Hematopoietic multipotent progenitor cell treated with erythropoietin and hydrocortisone succinate and interleukin-3 and kit ligand, for 6 days (in vitro differentiated cells): ENCODE data around the gene TMEM176B.

Experiments used
- DNase-seq: peaks from one replicate; pipeline ENCODE4 v3.0.0-alpha.2; 2015

Gene TMEM176B

DNA sequence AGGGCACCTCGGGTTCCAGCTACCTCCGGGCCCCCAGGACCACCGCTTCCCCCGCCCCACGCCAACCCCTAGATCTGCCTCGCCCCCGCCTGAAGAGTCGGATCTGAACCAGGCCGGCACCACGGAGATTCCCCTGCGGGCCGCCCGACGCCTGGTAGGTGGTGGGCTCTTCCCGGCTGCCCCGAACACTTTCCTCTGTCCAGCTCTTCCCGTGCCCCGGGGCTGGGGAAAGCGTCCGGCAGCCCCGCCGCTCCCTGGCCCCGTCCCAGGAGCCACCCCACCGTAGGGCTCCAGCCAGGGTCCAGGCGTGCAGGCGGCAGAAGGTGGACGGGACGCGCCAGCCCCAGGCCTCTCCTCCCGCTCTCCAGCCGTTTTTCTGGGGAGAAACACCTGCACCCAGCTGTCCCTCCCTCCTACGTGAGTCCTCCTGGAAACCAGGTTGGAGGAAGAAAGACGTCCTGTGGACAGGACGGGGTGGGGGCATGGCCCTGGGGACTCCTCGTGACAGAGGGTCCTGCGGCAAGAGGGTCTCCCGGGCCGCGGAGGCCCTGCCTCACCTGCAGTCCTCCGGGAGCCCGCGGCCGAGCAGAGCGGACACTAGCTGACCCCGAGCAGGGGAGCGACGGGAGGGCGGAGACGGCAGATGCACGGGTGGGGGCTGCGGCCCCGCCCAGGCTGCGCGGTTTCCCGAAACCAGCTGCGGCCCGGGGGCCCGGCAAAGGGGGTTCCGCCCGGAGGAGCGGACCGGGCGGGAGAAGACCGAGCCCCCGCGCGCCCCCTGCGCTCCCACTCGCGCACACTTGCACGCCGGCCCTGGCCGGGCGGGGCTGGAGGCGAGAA lies at the start of gene TMEM176B:
Gene TMEM176B, minus strand, starts transcription at position 624 of the 840 bp plus-strand sequence. CDS start 3,795 bp downstream, outside the sequence.
- DNase-seq, result no peak

GRCh38 chr7:150849204-150849775 lies 49.1 kb upstream of the TMEM176B start:
- no peak for DNase-seq

DNA sequence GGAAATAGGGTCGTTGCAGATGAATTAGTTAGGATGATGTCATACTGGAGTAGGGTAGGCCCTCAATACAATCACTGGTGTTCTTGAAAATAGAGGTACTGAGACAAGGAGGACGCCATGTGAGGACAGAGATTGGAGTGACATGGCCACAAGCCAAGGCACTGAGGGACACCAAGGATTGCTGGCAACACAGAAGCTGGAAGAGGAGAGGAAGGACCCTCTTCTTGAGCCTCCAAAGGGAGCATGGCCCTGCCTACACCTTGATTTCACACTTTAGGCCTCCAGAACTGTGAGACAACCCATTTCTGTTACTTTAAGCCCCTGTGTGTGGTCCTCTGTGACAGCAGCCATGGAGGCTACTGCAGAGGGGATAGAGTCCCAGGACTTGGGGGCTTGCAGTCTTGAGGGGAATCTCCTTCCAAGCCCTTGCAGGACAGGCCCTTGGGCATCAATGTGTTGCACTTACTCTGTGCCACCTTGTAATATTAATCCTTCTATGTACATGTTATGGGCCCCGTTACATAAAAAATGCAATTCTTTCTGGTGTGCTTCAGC lies 48.5 kb upstream of the TMEM176B start:
- DNase-seq, result no peak

DNA sequence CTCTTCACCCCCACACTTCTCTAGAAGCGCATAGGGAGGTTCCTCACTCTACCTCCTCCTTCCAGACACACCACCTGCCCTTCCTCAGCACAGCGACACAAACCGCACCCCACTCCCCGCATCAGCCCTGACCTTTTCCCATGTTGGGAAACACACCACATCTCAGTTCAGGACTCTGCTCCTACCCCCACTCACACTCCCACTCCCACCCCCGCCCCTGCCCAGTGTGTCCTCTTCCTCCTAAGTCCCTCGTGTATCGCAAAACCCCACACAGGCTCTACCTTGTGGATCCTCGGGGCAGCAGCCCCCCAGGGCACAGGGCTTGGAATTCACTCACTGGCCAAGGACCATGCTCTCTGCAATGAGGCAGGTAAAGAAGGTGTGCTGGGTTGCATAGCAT lies 47.9 kb upstream of the TMEM176B start:
- DNase-seq, result no peak

DNA sequence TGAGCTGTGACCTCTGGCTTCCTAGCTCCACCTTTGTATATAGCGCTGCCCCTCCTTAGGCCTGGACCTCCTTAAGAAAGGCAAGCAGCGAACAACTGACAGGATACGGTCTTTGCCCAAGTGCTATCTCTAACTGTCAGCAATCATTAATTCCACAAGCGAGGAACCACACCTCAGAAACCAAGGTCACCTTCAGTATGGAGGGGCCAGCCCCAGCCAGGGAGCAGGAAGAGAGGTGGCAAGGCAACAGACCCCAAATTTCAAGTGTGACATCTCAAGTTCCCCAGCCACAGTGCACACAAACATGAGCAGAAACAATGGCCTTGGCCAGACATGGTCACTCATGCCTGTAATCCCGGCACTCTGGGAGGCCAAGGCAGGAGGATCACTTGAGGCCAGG lies 47.4 kb upstream of the TMEM176B start:
- no peak for DNase-seq

GRCh38 chr7:150846291-150847115 lies 46.3 kb upstream of the TMEM176B start:
- no peak for DNase-seq

DNA sequence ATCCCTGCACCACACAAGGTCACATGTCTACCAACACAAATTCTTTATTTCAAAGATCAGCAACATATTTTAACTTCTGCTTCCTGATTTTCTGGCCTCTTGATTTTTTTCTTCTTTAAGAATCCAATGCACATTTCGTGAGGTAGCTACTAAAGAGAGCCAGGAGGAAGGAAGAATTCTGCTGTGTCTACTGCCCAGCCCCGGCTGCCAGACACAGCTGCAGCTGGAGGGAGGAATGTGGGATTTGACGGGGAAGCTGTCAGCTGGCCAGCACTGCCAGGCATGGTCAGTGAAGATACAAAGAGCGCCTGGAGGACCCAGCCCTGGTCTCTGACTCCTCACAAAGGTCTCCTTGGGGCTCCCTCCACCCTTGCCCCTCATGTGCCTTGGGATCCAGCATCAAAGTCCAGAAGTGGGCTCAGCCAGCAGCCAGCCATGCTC lies 45.3 kb upstream of the TMEM176B start:
- no peak for DNase-seq

GRCh38 chr7:150842716-150843115 lies 42.6 kb upstream of the TMEM176B start:
- DNase-seq, result no peak

DNA sequence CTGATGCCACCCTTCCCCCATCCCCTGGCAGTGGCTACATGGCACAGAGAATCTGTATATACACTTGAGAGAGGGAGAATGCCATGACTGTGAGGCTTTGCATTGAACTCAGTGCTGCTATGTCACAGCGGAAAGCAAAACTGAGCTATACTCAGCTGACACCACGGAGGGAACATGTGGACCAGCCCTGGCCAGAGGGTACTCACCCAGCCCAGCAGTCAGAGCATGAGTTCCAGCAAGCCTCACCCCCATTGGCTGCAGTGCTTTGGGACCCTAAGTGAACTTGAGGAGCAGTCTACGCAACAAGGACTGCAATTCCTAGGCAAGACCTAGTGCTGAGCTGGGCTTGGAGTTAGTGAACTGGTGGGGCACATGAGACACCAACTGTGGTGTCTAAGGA lies 41.9 kb upstream of the TMEM176B start:
- DNase-seq, result no peak

GRCh38 chr7:150838965-150839650 lies 38.9 kb upstream of the TMEM176B start:
- no peak for DNase-seq

- no peak for DNase-seq
Observed at GRCh38 chr7:150835702-150836280, 35.6 kb upstream of the TMEM176B start.

GRCh38 chr7:150835019-150835418 lies 34.9 kb upstream of the TMEM176B start:
- no peak for DNase-seq

- DNase-seq, result no peak
Observed at GRCh38 chr7:150831851-150832250, 31.7 kb upstream of the TMEM176B start.

DNA sequence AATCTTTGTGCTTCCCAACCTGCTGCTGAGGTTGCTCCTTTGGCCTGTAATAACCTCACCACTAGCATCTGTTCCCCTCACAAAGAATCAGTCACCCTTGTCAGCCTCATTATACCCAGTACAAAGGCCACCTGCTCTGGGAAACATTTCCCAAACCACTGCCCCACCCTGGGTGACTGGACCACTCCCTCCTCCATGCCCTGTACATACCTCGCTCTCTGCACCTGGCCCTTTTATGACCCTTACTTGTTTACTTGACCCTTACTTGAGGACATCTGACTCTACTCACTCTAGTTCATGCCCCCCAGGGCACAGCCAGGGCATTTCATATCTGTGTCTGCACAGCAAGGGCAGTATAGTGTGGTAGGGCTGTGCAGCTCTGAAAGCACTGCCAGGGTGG lies 30.8 kb upstream of the TMEM176B start:
- DNase-seq, result no peak

- no peak for DNase-seq
Observed at GRCh38 chr7:150829426-150829825, 29.3 kb upstream of the TMEM176B start.

- DNase-seq, result no peak
Observed at GRCh38 chr7:150828384-150828783, 28.2 kb upstream of the TMEM176B start.

DNA sequence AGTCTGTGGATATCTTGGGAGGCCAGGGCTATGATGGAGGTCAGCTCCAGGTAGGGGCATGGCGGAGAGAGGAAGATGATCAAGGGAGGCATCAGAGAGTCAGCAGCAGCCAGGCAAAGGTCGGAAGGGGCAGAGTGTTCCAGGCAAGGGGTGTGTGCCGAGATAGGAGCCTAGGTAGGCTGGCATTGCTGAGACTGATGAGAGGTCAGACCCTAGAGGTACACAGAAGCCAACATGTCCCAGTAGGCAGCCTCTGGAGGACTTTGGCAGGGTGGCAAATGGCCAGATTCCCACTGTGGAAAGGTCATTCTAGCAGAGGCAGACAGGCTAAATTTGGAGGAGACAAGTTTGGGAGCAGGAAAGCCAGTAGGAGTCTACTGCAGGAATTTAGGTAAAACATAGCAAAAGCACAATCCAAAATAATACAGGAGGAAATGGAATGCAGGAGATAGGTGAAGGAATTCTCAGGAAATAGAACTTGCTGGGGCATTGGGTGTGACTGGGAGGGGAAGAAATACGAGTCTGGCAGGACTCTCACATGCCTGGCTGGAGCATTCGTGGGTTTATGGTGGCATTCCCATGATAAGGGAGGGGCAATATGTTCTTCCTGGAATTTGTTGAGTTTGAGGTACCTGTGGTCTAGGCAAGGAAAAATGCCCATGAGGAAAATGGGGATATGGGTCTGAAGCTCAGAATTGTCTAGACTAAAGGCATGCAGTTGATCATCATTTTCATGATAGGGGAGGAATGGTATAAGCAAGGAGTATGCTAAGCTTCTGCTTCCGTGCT lies 26.1 kb upstream of the TMEM176B start:
- no peak for DNase-seq

GRCh38 chr7:150824379-150825177 lies 24.4 kb upstream of the TMEM176B start:
- DNase-seq, result no peak

DNA sequence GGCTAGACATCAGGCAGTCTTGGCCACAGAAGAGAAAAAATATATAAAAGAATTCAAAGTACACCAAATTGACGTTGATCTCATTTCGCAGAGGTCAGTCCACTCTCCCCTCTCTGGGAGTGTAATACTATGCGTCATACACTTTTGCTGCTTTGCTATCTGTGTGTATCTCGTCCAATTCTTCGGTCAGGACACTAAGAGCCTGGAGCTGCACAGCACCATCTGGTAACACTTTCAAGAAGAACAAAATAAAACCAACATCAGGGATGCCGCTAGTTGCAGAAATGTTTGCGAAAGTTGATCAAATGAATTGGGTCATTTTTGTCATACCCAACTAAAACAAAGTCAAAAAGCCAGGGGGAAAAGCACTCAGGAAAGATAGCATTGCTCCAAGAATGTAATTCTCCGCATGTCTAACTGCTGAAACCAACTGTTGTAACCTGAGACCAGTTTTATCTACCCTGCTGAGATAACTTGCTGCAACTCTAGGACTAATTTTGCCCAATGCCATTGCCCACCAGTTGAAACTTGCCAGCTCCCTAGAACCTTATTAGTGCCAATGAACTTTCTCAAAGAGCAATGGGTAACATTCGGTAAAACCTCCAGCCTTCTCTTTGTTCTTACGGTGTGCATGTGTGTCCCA lies 23.4 kb upstream of the TMEM176B start:
- DNase-seq, result no peak

DNA sequence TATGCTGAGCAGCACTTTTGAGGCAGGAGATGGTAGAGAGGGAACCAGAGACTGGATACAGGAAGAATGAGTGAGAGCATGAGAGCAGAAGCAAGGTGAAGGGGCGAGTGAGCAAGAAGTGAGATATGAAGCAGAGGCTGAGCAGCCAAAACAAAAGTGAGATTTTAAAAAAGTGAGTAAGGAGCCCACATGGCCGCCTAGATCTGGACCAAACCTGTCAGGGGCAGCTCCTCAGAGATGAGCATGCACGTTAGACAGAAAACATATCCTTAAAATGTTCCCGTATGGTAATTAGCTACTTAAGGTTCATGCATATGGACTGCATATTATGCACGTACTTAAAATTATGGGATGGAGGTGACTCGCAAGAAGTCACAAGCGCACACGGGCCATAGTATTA lies 22.9 kb upstream of the TMEM176B start:
- DNase-seq, result no peak
